ENCODE results near the gene CTSD.
"Not testable (repeated sequence)": the region's sequence is repeated elsewhere in the genome, so short reads cannot be mapped to it uniquely, and the experiment has no call there.

The CTSD gene

GRCh38 chr11:1772270-1773130 is 8.8 kb upstream of the CTSD start:
- no peak overlapping the region for H3K4me3 ChIP-seq
- H3K27ac ChIP-seq, result peak overlapping the region in 18 of 21 experiments; percentile 1 to 83 (median 65)

- no peak overlapping the region for H3K4me3 ChIP-seq
These were observed 8.0 kb upstream of the CTSD start for GRCh38 chr11:1771700-1772099.

GRCh38 chr11:1771273-1771672 is 7.5 kb upstream of the CTSD start:
- no peak overlapping the region for H3K4me3 ChIP-seq
- peak overlapping the region in 15 of 21 experiments; percentile 1 to 83 (median 63) for H3K27ac ChIP-seq

More at GRCh38 chr11:1771700-1772099, 8.0 kb upstream of the CTSD start:
- H3K27ac ChIP-seq, result peak overlapping the region in 16 of 21 experiments; percentile 1 to 83 (median 64)

GRCh38 chr11:1770528-1770927 is 6.8 kb upstream of the CTSD start:
- Histone ChIP-seq H3K4me3 (no peak overlapping the region), H3K27ac (peak overlapping the region in 2 of 21 experiments; percentile 10 to 77)

DNA sequence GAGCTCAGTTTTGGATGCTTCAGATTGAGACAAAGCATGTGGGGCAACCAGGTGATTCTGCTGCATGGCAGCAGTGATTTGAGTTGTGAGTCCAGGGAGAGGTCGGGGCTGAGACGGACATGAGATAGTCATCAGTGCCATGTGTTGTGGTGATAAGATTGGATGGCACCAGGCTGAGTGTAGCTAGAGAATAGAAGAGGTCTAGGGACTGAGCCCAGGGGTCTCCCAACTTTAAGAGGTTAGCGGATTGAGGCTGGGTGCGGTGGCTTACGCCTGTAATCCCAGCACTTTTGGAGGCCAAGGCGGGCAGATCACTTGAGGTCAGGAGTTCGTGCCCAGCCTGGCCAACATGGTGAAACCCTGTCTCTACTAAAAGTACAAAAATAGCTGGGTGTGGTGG is 6.3 kb upstream of the CTSD start:
- Histone ChIP-seq H3K4me3 (no peak overlapping the region), H3K27ac (no peak overlapping the region)

DNA sequence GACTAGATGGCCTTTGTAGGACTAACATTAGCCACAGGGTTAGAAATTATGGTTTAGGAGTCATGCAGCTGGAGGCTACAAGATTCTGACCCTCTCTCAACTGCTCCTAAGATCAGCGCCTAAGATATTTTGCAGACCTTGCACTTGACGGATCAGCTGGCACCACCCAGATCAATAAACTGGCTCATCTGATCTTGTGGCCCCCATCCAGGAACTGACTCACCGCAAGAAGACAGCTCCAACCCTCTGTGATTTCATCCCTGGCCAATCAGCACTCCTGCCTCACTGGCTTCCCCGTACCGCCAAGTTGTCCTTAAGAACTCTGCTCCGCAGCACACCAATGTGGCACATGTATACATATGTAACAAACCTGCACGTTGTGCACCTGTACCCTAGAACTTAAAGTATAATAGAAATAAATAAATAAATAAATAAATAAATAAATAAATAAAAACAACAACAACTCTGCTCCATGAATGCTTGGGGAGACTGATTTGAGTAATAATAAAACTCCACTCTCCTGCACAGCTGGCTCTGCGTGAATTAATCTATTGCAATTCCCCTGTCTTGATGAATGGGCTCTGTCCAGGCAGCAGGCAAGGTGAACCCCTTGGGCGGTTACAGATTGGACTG is 5.7 kb upstream of the CTSD start:
- H3K4me3 ChIP-seq, result not testable (repeated sequence)
- peak overlapping the region in 1 of 21 experiments; percentile 36 for H3K27ac ChIP-seq

DNA sequence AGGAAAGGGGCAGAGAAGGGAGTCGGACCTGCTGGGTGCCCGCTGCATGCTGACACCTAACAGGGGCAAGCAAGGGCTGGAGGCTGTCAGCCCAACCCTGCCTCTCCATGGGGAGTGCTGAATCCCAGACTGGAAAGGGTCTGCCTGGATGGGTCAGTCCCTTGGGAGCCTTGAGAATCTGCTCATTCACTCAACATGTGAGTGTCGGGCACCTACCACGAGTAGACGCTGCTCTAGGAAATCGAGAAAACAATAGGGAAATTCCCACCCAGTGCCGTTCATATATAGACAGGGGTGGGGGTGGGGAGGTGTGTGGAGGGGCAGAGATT is 4.4 kb upstream of the CTSD start:
- H3K4me3 ChIP-seq, result no peak overlapping the region
- no peak overlapping the region for H3K27ac ChIP-seq

- no peak overlapping the region for H3K27ac ChIP-seq
- H3K4me3 ChIP-seq, result no peak overlapping the region
These were observed 3.8 kb upstream of the CTSD start for GRCh38 chr11:1767399-1768140.

GRCh38 chr11:1766719-1767398 is 3.1 kb upstream of the CTSD start:
- H3K27ac ChIP-seq, result no peak overlapping the region
- H3K4me3 ChIP-seq, result no peak overlapping the region

GRCh38 chr11:1765871-1766718 is 2.4 kb upstream of the CTSD start:
- no peak overlapping the region for H3K4me3 ChIP-seq
- no peak overlapping the region for H3K27ac ChIP-seq

GRCh38 chr11:1763336-1763795 is 361 bp downstream of the CTSD start:
- Histone ChIP-seq H3K27ac (peak overlapping the region; percentile 86 to 99 (median 95)), H3K4me3 (peak overlapping the region; percentile 83 to 99 (median 94))

DNA sequence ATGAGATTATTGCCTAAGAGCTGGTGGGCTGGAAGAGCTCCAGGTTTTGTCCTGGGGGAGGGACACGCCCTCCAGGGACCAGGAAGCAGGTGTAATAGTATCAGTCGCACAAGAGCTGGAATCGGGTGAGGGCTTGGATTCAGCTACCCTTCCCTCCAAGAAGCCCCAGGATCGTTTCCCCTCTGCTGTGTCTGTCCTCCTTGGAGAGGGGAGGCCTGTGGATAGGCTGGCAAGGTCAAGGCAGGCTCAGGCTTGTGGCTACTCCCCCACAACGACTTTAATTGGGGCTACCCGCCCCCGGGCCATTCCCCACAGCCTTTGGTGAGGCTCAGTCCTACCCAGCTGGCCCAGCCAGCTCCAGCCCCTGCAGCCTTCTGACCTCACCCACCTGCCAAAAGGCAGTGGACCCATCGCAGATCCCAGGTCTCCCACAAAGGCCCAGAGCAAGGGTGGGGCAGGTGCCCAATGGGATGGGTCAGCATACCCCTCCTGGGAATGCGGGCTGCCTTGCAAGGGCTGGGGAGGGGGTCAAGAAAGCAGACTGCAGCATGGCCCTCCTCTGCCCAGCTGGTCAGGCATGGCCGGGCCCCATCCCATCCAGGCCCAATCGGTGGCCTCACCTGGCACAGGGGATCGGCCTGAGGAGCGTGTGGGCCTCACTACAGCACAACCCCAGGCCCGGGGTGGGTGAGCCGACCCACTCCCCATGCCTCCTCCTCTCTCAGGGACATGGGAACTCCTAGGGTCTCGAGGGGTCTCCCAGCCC is 1.0 kb downstream of the CTSD start:
- Histone ChIP-seq H3K4me3 (peak overlapping the region; percentile 83 to 99 (median 94)), H3K27ac (peak overlapping the region; percentile 86 to 99 (median 95))

DNA sequence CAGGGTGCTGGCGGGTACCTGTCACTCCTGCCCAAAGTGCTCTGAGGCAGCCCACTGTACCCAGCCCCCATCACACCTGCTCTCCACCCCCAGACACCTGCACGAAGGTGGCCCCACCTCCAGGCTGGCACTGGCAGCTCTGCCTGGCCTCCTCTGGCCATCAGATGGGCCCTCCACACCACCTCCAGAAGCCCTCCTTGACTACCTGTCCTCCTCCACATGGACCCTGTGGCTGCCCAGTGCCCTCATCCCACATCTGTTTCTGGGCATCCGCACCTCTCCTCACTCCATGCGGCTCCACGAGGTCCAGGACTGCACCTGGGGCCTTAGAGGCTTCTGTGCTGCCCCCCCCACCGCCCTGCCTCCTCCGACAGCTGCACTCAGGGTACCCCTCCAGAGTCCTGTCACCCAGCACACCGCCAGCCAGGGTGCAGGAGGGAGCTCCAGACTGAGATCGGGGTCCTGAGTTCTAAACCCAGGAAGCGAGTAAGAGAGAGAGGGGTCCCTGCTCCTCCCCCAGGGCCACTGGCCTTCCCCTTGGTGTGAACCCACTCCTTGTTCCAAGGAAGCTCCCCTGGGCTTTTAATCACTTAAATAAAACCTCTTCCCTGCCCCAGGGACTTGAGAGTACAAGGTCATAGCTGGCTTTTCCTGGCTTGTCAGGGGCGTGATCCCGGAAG is 1.7 kb downstream of the CTSD start:
- H3K27ac ChIP-seq, result peak overlapping the region; percentile 38 to 99 (median 95)
- peak overlapping the region; percentile 83 to 99 (median 94) for H3K4me3 ChIP-seq

GRCh38 chr11:1761110-1761856 is 2.4 kb downstream of the CTSD start:
- Histone ChIP-seq H3K27ac (peak overlapping the region; percentile 38 to 99 (median 93)), H3K4me3 (peak overlapping the region in 6 of 7 experiments; percentile 83 to 99 (median 92))

DNA sequence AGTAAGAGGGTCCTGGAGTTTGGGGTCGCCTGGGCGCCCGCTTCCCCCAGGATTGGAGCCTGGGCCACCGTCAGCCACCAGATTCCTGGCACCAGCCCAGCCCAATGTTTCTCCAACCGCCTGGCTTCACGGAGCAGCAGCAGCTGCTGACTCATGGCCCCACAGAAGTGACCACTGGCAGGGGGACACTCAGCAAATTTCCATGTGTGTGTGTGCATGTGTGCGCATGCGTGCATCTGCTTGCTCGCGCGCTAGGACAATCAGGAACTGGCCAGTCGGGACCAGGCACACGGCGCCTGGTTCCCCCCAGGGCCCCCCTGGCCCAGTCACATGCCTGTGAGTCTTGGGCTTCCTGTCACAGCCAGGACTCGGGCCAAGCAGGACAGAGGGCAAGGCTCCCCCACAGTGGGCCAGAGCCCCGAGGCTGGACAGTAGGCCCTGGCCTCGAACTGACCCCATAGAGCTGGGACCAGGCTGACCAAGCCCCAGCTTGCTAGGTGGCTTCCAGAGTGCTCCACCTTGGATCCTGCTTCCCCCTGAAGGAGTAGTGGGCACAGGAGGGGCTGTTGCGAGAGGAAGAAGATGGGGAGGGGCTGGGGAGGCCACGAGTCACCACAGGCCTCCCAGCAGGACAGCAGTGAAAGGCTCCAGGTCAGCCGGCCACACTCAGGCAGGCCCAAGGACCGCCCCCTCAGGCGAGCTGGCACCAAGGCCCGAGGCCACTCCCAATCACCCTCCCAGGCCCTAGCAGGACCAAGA is 3.2 kb downstream of the CTSD start:
- peak overlapping the region in 19 of 21 experiments; percentile 51 to 99 (median 91) for H3K27ac ChIP-seq
- H3K4me3 ChIP-seq, result peak overlapping the region in 1 of 7 experiments; percentile 6

- H3K4me3 ChIP-seq, result no peak overlapping the region
- H3K27ac ChIP-seq, result peak overlapping the region in 18 of 21 experiments; percentile 34 to 99 (median 91)
These were observed 3.9 kb downstream of the CTSD start for GRCh38 chr11:1759851-1760220.
